Measurements from ENCODE around the gene RUNX2.
"Not testable (repeated sequence)": the region's sequence is repeated elsewhere in the genome, so short reads cannot be mapped to it uniquely, and the experiment has no call there.

The RUNX2 gene

GRCh38 chr6:45455408-45455807 lies 127.3 kb downstream of the RUNX2 start:
- DNase-seq (ENCODE audit: low read depth in 3 of 3), result no peak

- no peak for DNase-seq (ENCODE audit: low read depth in 3 of 3)
These were observed 129.0 kb downstream of the RUNX2 start for GRCh38 chr6:45457141-45457540.

- no peak for DNase-seq (ENCODE audit: low read depth in 3 of 3)
These were observed 130.5 kb downstream of the RUNX2 start for GRCh38 chr6:45458672-45459071.

GRCh38 chr6:45460166-45460565 lies 132.0 kb downstream of the RUNX2 start:
- DNase-seq (ENCODE audit: low read depth in 3 of 3), result no peak

- no peak for DNase-seq (ENCODE audit: low read depth in 3 of 3)
These were observed 133.4 kb downstream of the RUNX2 start for GRCh38 chr6:45461486-45461885.

GRCh38 chr6:45462190-45463134 lies 134.3 kb downstream of the RUNX2 start:
- DNase-seq (ENCODE audit: low read depth in 3 of 3), result no peak

GRCh38 chr6:45464685-45465084 lies 136.6 kb downstream of the RUNX2 start:
- no peak for DNase-seq (ENCODE audit: low read depth in 3 of 3)

GRCh38 chr6:45466686-45467085 lies 138.6 kb downstream of the RUNX2 start:
- no peak for DNase-seq (ENCODE audit: low read depth in 3 of 3)

- not testable (repeated sequence) for DNase-seq (ENCODE audit: low read depth in 3 of 3)
These were observed 139.3 kb downstream of the RUNX2 start for GRCh38 chr6:45467417-45467816.

- no peak for DNase-seq (ENCODE audit: low read depth in 3 of 3)
These were observed 139.7 kb downstream of the RUNX2 start for GRCh38 chr6:45467853-45468252.

- no peak for DNase-seq (ENCODE audit: low read depth in 3 of 3)
These were observed 141.5 kb downstream of the RUNX2 start for GRCh38 chr6:45469663-45470062.

- no peak for DNase-seq (ENCODE audit: low read depth in 3 of 3)
These were observed 142.1 kb downstream of the RUNX2 start for GRCh38 chr6:45470131-45470738.

GRCh38 chr6:45472382-45472781 lies 144.3 kb downstream of the RUNX2 start:
- DNase-seq (ENCODE audit: low read depth in 3 of 3), result no peak

GRCh38 chr6:45473121-45473993 lies 145.2 kb downstream of the RUNX2 start:
- DNase-seq (ENCODE audit: low read depth in 3 of 3), result no peak

GRCh38 chr6:45474376-45474775 lies 146.2 kb downstream of the RUNX2 start:
- no peak for DNase-seq (ENCODE audit: low read depth in 3 of 3)

- DNase-seq (ENCODE audit: low read depth in 3 of 3), result no peak
These were observed 148.2 kb downstream of the RUNX2 start for GRCh38 chr6:45476341-45476740.

- DNase-seq (ENCODE audit: low read depth in 3 of 3), result no peak
These were observed 149.1 kb downstream of the RUNX2 start for GRCh38 chr6:45477278-45477677.

- DNase-seq (ENCODE audit: low read depth in 3 of 3), result no peak
These were observed 149.7 kb downstream of the RUNX2 start for GRCh38 chr6:45477790-45478189.

GRCh38 chr6:45478240-45478639 lies 150.1 kb downstream of the RUNX2 start:
- DNase-seq (ENCODE audit: low read depth in 3 of 3), result no peak

- DNase-seq (ENCODE audit: low read depth in 3 of 3), result no peak
These were observed 152.0 kb downstream of the RUNX2 start for GRCh38 chr6:45479834-45480751.

Measured in stimulated activated CD4-positive, alpha-beta T cell treated with anti-CD3 and anti-CD28 coated beads, TNF-alpha, amount 100 ng/mL, for 4 hours (primary cell).